Measurements from ENCODE around the gene PARPBP. TPM values are rescaled to one million over a fixed set of nuclear protein-coding genes. Genes with fewer than 3 reads are reported as not detected.

Gene PARPBP
- 11.5 and 12.0 TPM in 2 replicates for total RNA-seq

GRCh38 chr12:102119674-102120563 lies at the start of gene PARPBP, which contains the start of gene NUP37:
Gene PARPBP (plus strand): TSS chr12:102120183. CDS start chr12:102123889, 3,706 bp downstream.
Gene NUP37 (minus strand): TSS chr12:102120114. CDS start chr12:102118518, 1,596 bp downstream.

GRCh38 chr12:102197789-102198188 lies 77.8 kb downstream of the PARPBP start, which contains the start of gene PMCH:
Gene PMCH (minus strand): TSS chr12:102197833. CDS start chr12:102197770, 63 bp downstream.

Other genes starting within 250 kb of the PARPBP start
- gene DRAM1, start 242.6 kb upstream of the PARPBP start, total RNA-seq: 17.3 and 47.0 TPM in 2 replicates
- 33.7 and 48.1 TPM in 2 replicates for gene WASHC3, start 58.2 kb upstream of the PARPBP start, total RNA-seq
- 30.1 and 35.4 TPM in 2 replicates for gene NUP37, start 69 bp upstream of the PARPBP start, total RNA-seq
- not detected in 2 replicates for gene PMCH, start 77.7 kb downstream of the PARPBP start, total RNA-seq